H7 (cell line): ENCODE data around the gene AP5M1. TPM values are rescaled to one million over a fixed set of nuclear protein-coding genes. Genes with fewer than 3 reads are reported as not detected.

Source experiments
- DNase-seq: peaks from one replicate; pipeline ENCODE4 v3.0.0; 2012
- H3K27me3 ChIP-seq: 2 replicates; pipeline ENCODE4 v1.6.0; 2011; ENCODE audit warnings: mild to moderate bottlenecking, low read length; ENCODE audit not compliant: control insufficient read depth, insufficient read depth
- H3K36me3 ChIP-seq: replicated peaks from 2 replicates; pipeline ENCODE4 v1.5.1; 2011; ENCODE audit warnings: low read length; ENCODE audit not compliant: control insufficient read depth, insufficient read depth
- H3K4me3 ChIP-seq: 2 replicates; pipeline ENCODE4 v1.5.1; 2011; ENCODE audit warnings: low read depth, mild to moderate bottlenecking, control low read depth, low read length, moderate library complexity; ENCODE audit not compliant: insufficient read depth
- total RNA-seq: library from RNA; depleted of rRNA; stranded (reverse); fragments of >200 nt; shearing (Covaris generic); gene quantifications from 2 replicates; pipeline ENCODE4 v1.2.3, GENCODE V29; 2014

The AP5M1 gene
- total RNA-seq, 1 experiment from 2014 or later: 28.2 TPM

- Histone ChIP-seq H3K36me3 (no peaks in the 10 kb centered on the region), H3K27me3 (no peaks in the 10 kb centered on the region), H3K4me3 (no peak overlapping the region)
- DNase-seq: no peak
Observed at GRCh38 chr14:57262117-57262516, 6.7 kb upstream of the AP5M1 start.

- H3K4me3 ChIP-seq: no peak overlapping the region
- DNase-seq: no peak
- H3K36me3 ChIP-seq: no peaks in the 10 kb centered on the region
- H3K27me3 ChIP-seq: no peaks in the 10 kb centered on the region
Observed at GRCh38 chr14:57266065-57266464, 2.7 kb upstream of the AP5M1 start.

- Histone ChIP-seq H3K27me3 (no peaks in the 10 kb centered on the region), H3K36me3 (peaks cover 1% of the 10 kb centered on the region), H3K4me3 (no peak overlapping the region)
- DNase-seq: no peak
Observed at GRCh38 chr14:57273236-57273635, 4.5 kb downstream of the AP5M1 start.

- Histone ChIP-seq H3K36me3 (peaks cover 1% of the 10 kb centered on the region), H3K4me3 (no peak overlapping the region), H3K27me3 (no peaks in the 10 kb centered on the region)
- DNase-seq: no peak
Observed at GRCh38 chr14:57274551-57274950, 5.8 kb downstream of the AP5M1 start.

- H3K36me3 ChIP-seq: peaks cover 1% of the 10 kb centered on the region
- DNase-seq: no peak
- no peak overlapping the region for H3K4me3 ChIP-seq
- no peaks in the 10 kb centered on the region for H3K27me3 ChIP-seq
Observed at GRCh38 chr14:57275023-57275664, 6.4 kb downstream of the AP5M1 start.

GRCh38 chr14:57277062-57277461 lies 8.3 kb downstream of the AP5M1 start:
- Histone ChIP-seq H3K27me3 (no peaks in the 10 kb centered on the region), H3K4me3 (no peak overlapping the region), H3K36me3 (peaks cover 1% of the 10 kb centered on the region)
- DNase-seq: no peak

GRCh38 chr14:57287745-57288144 lies 19.0 kb downstream of the AP5M1 start:
- Histone ChIP-seq H3K4me3 (no peak overlapping the region), H3K27me3 (no peaks in the 10 kb centered on the region), H3K36me3 (no peaks in the 10 kb centered on the region; the same call in 1 of the 2 replicates)
- no peak for DNase-seq

- Histone ChIP-seq H3K4me3 (no peak overlapping the region), H3K27me3 (no peaks in the 10 kb centered on the region), H3K36me3 (no peaks in the 10 kb centered on the region; the same call in 1 of the 2 replicates)
- DNase-seq: no peak
Observed at GRCh38 chr14:57290751-57291150, 22.0 kb downstream of the AP5M1 start.

- H3K4me3 ChIP-seq: no peak overlapping the region
Observed at GRCh38 chr14:57291692-57292647, 23.2 kb downstream of the AP5M1 start.

GRCh38 chr14:57293866-57294837 lies 25.4 kb downstream of the AP5M1 start:
- no peak for DNase-seq

More at GRCh38 chr14:57291692-57292647, 23.2 kb downstream of the AP5M1 start:
- H3K36me3 ChIP-seq: no peaks in the 10 kb centered on the region; the same call in 1 of the 2 replicates
- DNase-seq: no peak
- no peaks in the 10 kb centered on the region for H3K27me3 ChIP-seq

GRCh38 chr14:57295239-57295638 lies 26.5 kb downstream of the AP5M1 start:
- Histone ChIP-seq H3K27me3 (no peaks in the 10 kb centered on the region), H3K4me3 (no peak overlapping the region), H3K36me3 (no peaks in the 10 kb centered on the region)
- DNase-seq: no peak

More at GRCh38 chr14:57293866-57294837, 25.4 kb downstream of the AP5M1 start:
- H3K36me3 ChIP-seq: no peaks in the 10 kb centered on the region; the same call in 1 of the 2 replicates
- no peaks in the 10 kb centered on the region for H3K27me3 ChIP-seq
- no peak overlapping the region for H3K4me3 ChIP-seq

- Histone ChIP-seq H3K36me3 (no peaks in the 10 kb centered on the region), H3K4me3 (no peak overlapping the region), H3K27me3 (no peaks in the 10 kb centered on the region)
- no peak for DNase-seq
Observed at GRCh38 chr14:57297852-57298251, 29.1 kb downstream of the AP5M1 start.

GRCh38 chr14:57299511-57299910 lies 30.7 kb downstream of the AP5M1 start:
- Histone ChIP-seq H3K4me3 (no peak overlapping the region), H3K27me3 (no peaks in the 10 kb centered on the region), H3K36me3 (no peaks in the 10 kb centered on the region)
- DNase-seq: peak; percentile 7

GRCh38 chr14:57302883-57303282 lies 34.1 kb downstream of the AP5M1 start:
- no peak for DNase-seq
- H3K36me3 ChIP-seq: no peaks in the 10 kb centered on the region
- no peaks in the 10 kb centered on the region for H3K27me3 ChIP-seq
- no peak overlapping the region for H3K4me3 ChIP-seq
